CD14-positive monocyte (primary cell): ENCODE data around the gene DCC. TPM values are rescaled to one million over a fixed set of nuclear protein-coding genes. Genes with fewer than 3 reads are reported as not detected.

ENCODE experiments used
- DNase-seq, 3 donors: peaks; one replicate each; pipeline ENCODE4 v3.0.0-alpha.2; 2011 to 2022
- H2AFZ ChIP-seq: 2 replicates; pipeline ENCODE4 v1.6.0; 2012; ENCODE audit warnings: mild to moderate bottlenecking, low read depth, low read length, inconsistent platforms; ENCODE audit not compliant: insufficient read depth, poor library complexity, severe bottlenecking
- H3K27ac ChIP-seq, 2 donors: 1 replicate in 1 of 2; 2 replicates in 1 of 2; pipeline ENCODE4 v1.5.1; 2012 to 2013; ENCODE audit warnings: low read length in 2 of 2, control low read depth in 1 of 2, inconsistent platforms in 1 of 2, low read depth in 1 of 2, mild to moderate bottlenecking in 1 of 2
- H3K27me3 ChIP-seq, 2 donors: one replicate each; pipeline versions ENCODE4 v1.6.0 to v1.6.1; 2011 to 2013; ENCODE audit warnings: low read length in 2 of 2; ENCODE audit not compliant: control insufficient read depth in 2 of 2, insufficient read depth in 2 of 2
- H3K36me3 ChIP-seq, 2 donors: replicated peaks in 1 of 2; 1 replicate in 1 of 2; 2 replicates in 1 of 2; pipeline versions ENCODE4 v1.5.1 to v1.6.1; 2012 to 2013; ENCODE audit warnings: low read length in 2 of 2, control low read depth in 1 of 2, inconsistent platforms in 1 of 2, mild to moderate bottlenecking in 1 of 2; ENCODE audit not compliant: insufficient read depth in 2 of 2, control insufficient read depth in 1 of 2
- H3K4me1 ChIP-seq, 2 donors: 1 replicate in 1 of 2; 2 replicates in 1 of 2; pipeline versions ENCODE4 v1.5.1 to v1.6.1; 2012 to 2013; ENCODE audit warnings: low read length in 2 of 2, control low read depth in 1 of 2, inconsistent platforms in 1 of 2, mild to moderate bottlenecking in 1 of 2, moderate library complexity in 1 of 2; ENCODE audit not compliant: insufficient read depth in 2 of 2, control insufficient read depth in 1 of 2
- H3K4me2 ChIP-seq: replicated peaks from 2 replicates; pipeline ENCODE3; 2012; ENCODE audit warnings: low read length, moderate library complexity, mild to moderate bottlenecking; ENCODE audit not compliant: poor library complexity, severe bottlenecking; ENCODE audit errors: extremely low read depth
- H3K4me3 ChIP-seq, 3 experiments: fragments of 200-600 bp in 1 of 3; sonication (generic) in 1 of 3; replicated peaks in 1 of 3; 1 replicate in 2 of 3; 2 replicates in 1 of 3; pipeline ENCODE4 v1.5.1; 2011 to 2013; ENCODE audit warnings: low read length in 3 of 3, mild to moderate bottlenecking in 3 of 3, control low read depth in 2 of 3, low read depth in 2 of 3, inconsistent platforms in 1 of 3, moderate library complexity in 1 of 3
- H3K79me2 ChIP-seq: 2 replicates; pipeline ENCODE4 v1.6.0; 2012; ENCODE audit warnings: mild to moderate bottlenecking, control low read depth, inconsistent platforms, low read length, moderate library complexity; ENCODE audit not compliant: insufficient read depth
- H3K9ac ChIP-seq: 2 replicates; pipeline ENCODE4 v1.6.0; 2017; ENCODE audit warnings: low read length, mild to moderate bottlenecking; ENCODE audit not compliant: insufficient read depth, poor library complexity, severe bottlenecking
- H3K9me3 ChIP-seq, 2 donors: replicated peaks in 1 of 2; 1 replicate in 1 of 2; 2 replicates in 1 of 2; pipeline versions ENCODE4 v1.5.1 to v1.6.1; 2012 to 2013; ENCODE audit warnings: low read length in 2 of 2, control low read depth in 1 of 2; ENCODE audit not compliant: control insufficient read depth in 1 of 2, insufficient read depth in 1 of 2
- H4K20me1 ChIP-seq: 2 replicates; pipeline ENCODE4 v1.6.0; 2012; ENCODE audit warnings: mild to moderate bottlenecking, low read length, control low read depth, moderate library complexity; ENCODE audit not compliant: insufficient read depth
- H3K27ac Mint-ChIP-seq, 7 donors: one replicate each; pipeline ENCODE4 v1.8.0; 2020; ENCODE audit warnings: mild to moderate bottlenecking in 7 of 7, mixed read lengths in 7 of 7, moderate library complexity in 6 of 7, inconsistent platforms in 2 of 7
- H3K27me3 Mint-ChIP-seq, 3 donors: one replicate each; pipeline ENCODE4 v1.8.0; 2021 to 2022; ENCODE audit warnings: low read depth in 3 of 3, mild to moderate bottlenecking in 3 of 3, mixed read lengths in 3 of 3, moderate library complexity in 3 of 3, inconsistent platforms in 1 of 3
- H3K36me3 Mint-ChIP-seq, 2 donors: one replicate each; pipeline ENCODE4 v1.8.0; 2020; ENCODE audit warnings: mixed read lengths in 2 of 2, inconsistent platforms in 1 of 2, mild to moderate bottlenecking in 1 of 2
- H3K4me1 Mint-ChIP-seq: one replicate; pipeline ENCODE4 v1.8.0; 2020; ENCODE audit warnings: mild to moderate bottlenecking, mixed read lengths
- H3K4me3 Mint-ChIP-seq, 2 donors: one replicate each; pipeline ENCODE4 v1.8.0; 2020; ENCODE audit warnings: mild to moderate bottlenecking in 2 of 2, mixed read lengths in 2 of 2, moderate library complexity in 1 of 2
- H3K9me3 Mint-ChIP-seq, 7 donors: one replicate each; pipeline ENCODE4 v1.8.0; 2020 to 2022; ENCODE audit warnings: mixed read lengths in 7 of 7, mild to moderate bottlenecking in 6 of 7, moderate library complexity in 6 of 7, inconsistent platforms in 2 of 7
- WGBS: methylation state at CpG from one replicate; pipeline ENCODE4 v1.1.5; 2013; ENCODE audit warnings: missing lambda C conversion rate; ENCODE audit not compliant: insufficient coverage; 5-methylcytosine and 5-hydroxymethylcytosine counted together
- intact Hi-C, 2 donors: fragments of 100-400 bp; cut with micrococcal nuclease; formaldehyde crosslinking; loops; one replicate each; pipeline versions ENCODE4 v1.15.0 to v1.15.1; 2023
- polyA plus RNA-seq, 3 donors: library from polyadenylated mRNA; depleted of rRNA in 1 of 3; unstranded in 2 of 3; stranded (reverse) in 1 of 3; fragments of 300-500 nt in 2 of 3; fragments of >200 nt in 1 of 3; fragmentation: Illumina TruSeq in 2 of 3; gene quantifications; 1 replicate in 2 of 3; 2 replicates in 1 of 3; pipeline ENCODE4 v1.2.3, GENCODE V29; 2012 to 2021
- TF ChIP-seq, protein P1 (sequence below): fragments of 200-600 bp; IDR thresholded peaks from one replicate; pipeline ENCODE4 v1.8.0; 2022; ENCODE audit warnings: antibody characterized with exemption, mild to moderate bottlenecking

Gene DCC
- polyA plus RNA-seq, 3 donors = not detected

GRCh38 chr18:53056064-53056463 is 716.1 kb downstream of the DCC start:
- Histone ChIP-seq H3K4me3 (no peak overlapping the region), H3K36me3 (no peaks in the 10 kb centered on the region), H4K20me1 (no peaks in the 10 kb centered on the region), H3K9ac (no peak overlapping the region), H2AFZ (no peak overlapping the region), H3K4me1 (no peaks in the 10 kb centered on the region), H3K27ac (no peak overlapping the region), H3K27me3 (no peaks in the 10 kb centered on the region), H3K9me3 (no peaks in the 10 kb centered on the region), H3K4me2 (no peak overlapping the region), H3K79me2 (no peaks in the 10 kb centered on the region)
- Mint-ChIP-seq H3K27me3 (peaks cover 0 to 2% (median 0%) of the 10 kb centered on the region in 3 donors), H3K36me3 (no peaks in the 10 kb centered on the region), H3K4me1 (no peaks in the 10 kb centered on the region), H3K4me3 (no peak overlapping the region), H3K27ac (no peak overlapping the region), H3K9me3 (peaks cover 0 to 8% (median 3%) of the 10 kb centered on the region in 7 donors)
- WGBS = 59% methylated on average over 4 of the region's 6 CpGs
- TF ChIP-seq, protein P1, sequence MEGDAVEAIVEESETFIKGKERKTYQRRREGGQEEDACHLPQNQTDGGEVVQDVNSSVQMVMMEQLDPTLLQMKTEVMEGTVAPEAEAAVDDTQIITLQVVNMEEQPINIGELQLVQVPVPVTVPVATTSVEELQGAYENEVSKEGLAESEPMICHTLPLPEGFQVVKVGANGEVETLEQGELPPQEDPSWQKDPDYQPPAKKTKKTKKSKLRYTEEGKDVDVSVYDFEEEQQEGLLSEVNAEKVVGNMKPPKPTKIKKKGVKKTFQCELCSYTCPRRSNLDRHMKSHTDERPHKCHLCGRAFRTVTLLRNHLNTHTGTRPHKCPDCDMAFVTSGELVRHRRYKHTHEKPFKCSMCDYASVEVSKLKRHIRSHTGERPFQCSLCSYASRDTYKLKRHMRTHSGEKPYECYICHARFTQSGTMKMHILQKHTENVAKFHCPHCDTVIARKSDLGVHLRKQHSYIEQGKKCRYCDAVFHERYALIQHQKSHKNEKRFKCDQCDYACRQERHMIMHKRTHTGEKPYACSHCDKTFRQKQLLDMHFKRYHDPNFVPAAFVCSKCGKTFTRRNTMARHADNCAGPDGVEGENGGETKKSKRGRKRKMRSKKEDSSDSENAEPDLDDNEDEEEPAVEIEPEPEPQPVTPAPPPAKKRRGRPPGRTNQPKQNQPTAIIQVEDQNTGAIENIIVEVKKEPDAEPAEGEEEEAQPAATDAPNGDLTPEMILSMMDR = no peak
- intact Hi-C loops = no loop called here
- no peak for DNase-seq

DNA sequence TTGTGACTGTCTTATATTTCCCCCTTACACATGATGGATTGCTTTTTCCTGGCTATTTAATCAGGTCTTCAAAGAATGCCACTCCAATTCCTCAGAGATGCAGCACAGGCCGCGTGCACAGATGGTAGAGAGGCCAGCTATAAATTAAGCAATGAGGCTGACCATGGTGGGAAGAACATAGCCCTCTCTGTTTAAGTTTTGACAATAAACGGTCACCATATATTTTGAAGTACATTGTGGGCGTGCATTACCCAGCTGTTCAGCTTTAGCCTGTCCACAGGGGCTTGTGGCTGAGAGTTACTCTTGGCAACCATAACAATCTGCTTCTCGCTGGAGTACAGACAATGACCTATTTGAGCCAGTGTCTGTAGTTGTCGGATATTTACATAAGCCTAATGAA is 730.8 kb downstream of the DCC start:
- WGBS = 88% methylated on average over 3 of the region's 6 CpGs
- no peaks in the 10 kb centered on the region for H3K27me3 ChIP-seq
- no peaks in the 10 kb centered on the region for H3K27me3 Mint-ChIP-seq
- DNase-seq = no peak
- H3K36me3 Mint-ChIP-seq = no peaks in the 10 kb centered on the region
- H3K27ac Mint-ChIP-seq = no peak overlapping the region
- intact Hi-C loops = no loop called here
- no peak overlapping the region for H3K4me2 ChIP-seq
- no peaks in the 10 kb centered on the region for H4K20me1 ChIP-seq
- H3K4me1 ChIP-seq = no peaks in the 10 kb centered on the region
- no peak overlapping the region for H3K27ac ChIP-seq
- H3K9me3 ChIP-seq = no peaks in the 10 kb centered on the region
- no peaks in the 10 kb centered on the region for H3K4me1 Mint-ChIP-seq
- no peak overlapping the region for H3K9ac ChIP-seq
- no peak overlapping the region for H3K4me3 ChIP-seq
- peaks cover 0 to 5% (median 2%) of the 10 kb centered on the region in 7 donors for H3K9me3 Mint-ChIP-seq
- TF ChIP-seq, protein P1 = no peak
- H3K79me2 ChIP-seq = no peaks in the 10 kb centered on the region
- H2AFZ ChIP-seq = no peak overlapping the region
- H3K4me3 Mint-ChIP-seq = no peak overlapping the region
- no peaks in the 10 kb centered on the region for H3K36me3 ChIP-seq
